Skeletal muscle satellite cell (primary cell): ENCODE data around the gene PROM1.

Experiments used
- H3K27me3 ChIP-seq: 2 replicates; pipeline ENCODE4 v1.7.0; 2013; ENCODE audit warnings: low read length; ENCODE audit not compliant: control insufficient read depth, insufficient read depth
- H3K36me3 ChIP-seq: 2 replicates; pipeline ENCODE4 v1.7.0; 2013; ENCODE audit warnings: mild to moderate bottlenecking, control low read depth, low read length; ENCODE audit not compliant: insufficient read depth
- H3K4me1 ChIP-seq: 2 replicates; pipeline ENCODE4 v1.7.0; 2013; ENCODE audit warnings: low read length; ENCODE audit not compliant: control insufficient read depth, insufficient read depth
- H3K4me2 ChIP-seq: 2 replicates; pipeline ENCODE4 v1.7.0; 2013; ENCODE audit warnings: mild to moderate bottlenecking, low read length
- H3K4me3 ChIP-seq: 2 replicates; pipeline ENCODE4 v1.7.0; 2013; ENCODE audit warnings: low read length
- H3K9ac ChIP-seq: 2 replicates; pipeline ENCODE4 v1.7.0; 2013; ENCODE audit warnings: mild to moderate bottlenecking, low read depth, low read length, moderate library complexity
- H3K9me3 ChIP-seq: replicated peaks from 2 replicates; pipeline ENCODE4 v1.7.0; 2013; ENCODE audit warnings: mild to moderate bottlenecking, control low read depth, low read length

PROM1 gene

GRCh38 chr4:15955670-15956069 lies 128.2 kb downstream of the PROM1 start:
- peaks cover 10% of the 10 kb centered on the region for H3K27me3 ChIP-seq
- H3K4me1 ChIP-seq, result no peaks in the 10 kb centered on the region
- H3K9ac ChIP-seq, result no peak overlapping the region
- H3K4me2 ChIP-seq, result no peak overlapping the region
- H3K9me3 ChIP-seq, result no peaks in the 10 kb centered on the region
- no peak overlapping the region for H3K4me3 ChIP-seq
- no peaks in the 10 kb centered on the region for H3K36me3 ChIP-seq

GRCh38 chr4:15953625-15954024 lies 130.2 kb downstream of the PROM1 start:
- Histone ChIP-seq H3K27me3 (peaks cover 4% of the 10 kb centered on the region), H3K4me3 (no peak overlapping the region), H3K4me2 (no peak overlapping the region), H3K4me1 (no peaks in the 10 kb centered on the region), H3K36me3 (no peaks in the 10 kb centered on the region), H3K9me3 (no peaks in the 10 kb centered on the region), H3K9ac (no peak overlapping the region)

- no peaks in the 10 kb centered on the region for H3K4me1 ChIP-seq
- no peaks in the 10 kb centered on the region for H3K27me3 ChIP-seq
- no peak overlapping the region for H3K9ac ChIP-seq
- no peaks in the 10 kb centered on the region for H3K36me3 ChIP-seq
- H3K4me2 ChIP-seq, result no peak overlapping the region
- H3K9me3 ChIP-seq, result no peaks in the 10 kb centered on the region
- no peak overlapping the region for H3K4me3 ChIP-seq
Observed at GRCh38 chr4:15951781-15952180, 132.0 kb downstream of the PROM1 start.

- Histone ChIP-seq H3K4me3 (no peak overlapping the region), H3K27me3 (no peaks in the 10 kb centered on the region), H3K36me3 (no peaks in the 10 kb centered on the region), H3K9ac (no peak overlapping the region), H3K4me1 (no peaks in the 10 kb centered on the region), H3K9me3 (no peaks in the 10 kb centered on the region), H3K4me2 (no peak overlapping the region)
Observed at GRCh38 chr4:15948826-15949225, 135.0 kb downstream of the PROM1 start.

GRCh38 chr4:15947684-15948083 lies 136.1 kb downstream of the PROM1 start:
- Histone ChIP-seq H3K9ac (no peak overlapping the region), H3K36me3 (no peaks in the 10 kb centered on the region), H3K27me3 (no peaks in the 10 kb centered on the region), H3K4me3 (no peak overlapping the region), H3K9me3 (no peaks in the 10 kb centered on the region), H3K4me1 (no peaks in the 10 kb centered on the region), H3K4me2 (no peak overlapping the region)

DNA sequence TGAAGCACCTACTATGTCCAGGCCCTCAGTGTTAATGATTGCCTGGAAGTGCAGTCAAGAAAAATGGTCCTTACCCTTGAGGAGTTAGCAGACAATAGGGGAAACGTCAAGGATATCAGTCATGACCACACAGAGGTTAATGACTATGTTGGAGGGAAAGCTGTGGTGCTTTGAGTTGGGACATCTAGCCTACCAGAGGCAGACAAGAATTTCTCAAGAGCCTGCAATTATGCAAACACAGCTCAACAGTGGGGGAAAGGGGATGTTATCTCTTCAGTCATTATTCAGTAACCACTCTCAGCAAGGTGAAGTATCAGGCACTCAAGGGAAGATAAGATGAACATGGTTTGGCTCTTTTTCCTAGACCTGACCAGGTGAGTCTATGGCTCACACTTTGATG lies 138.3 kb downstream of the PROM1 start:
- Histone ChIP-seq H3K9me3 (no peaks in the 10 kb centered on the region), H3K27me3 (no peaks in the 10 kb centered on the region), H3K9ac (no peak overlapping the region), H3K4me2 (no peak overlapping the region), H3K36me3 (no peaks in the 10 kb centered on the region), H3K4me3 (no peak overlapping the region), H3K4me1 (no peaks in the 10 kb centered on the region)

- Histone ChIP-seq H3K9me3 (no peaks in the 10 kb centered on the region), H3K4me3 (no peak overlapping the region), H3K4me2 (no peak overlapping the region), H3K27me3 (no peaks in the 10 kb centered on the region), H3K4me1 (no peaks in the 10 kb centered on the region), H3K9ac (no peak overlapping the region), H3K36me3 (no peaks in the 10 kb centered on the region)
Observed at GRCh38 chr4:15944895-15945294, 138.9 kb downstream of the PROM1 start.

GRCh38 chr4:15942283-15942682 lies 141.5 kb downstream of the PROM1 start:
- H3K4me2 ChIP-seq, result no peak overlapping the region

GRCh38 chr4:15938640-15939039 lies 145.2 kb downstream of the PROM1 start, which contains the start of gene FGFBP1:
FGFBP1 (minus strand) TSS chr4:15938740; CDS start chr4:15936632, 2,108 bp downstream.
- no peak within 1 kb of the TSS for H3K4me3 ChIP-seq
- H3K9ac ChIP-seq, result no peak within 1 kb of the TSS
- no peak within 1 kb of the TSS for H3K4me2 ChIP-seq

More at GRCh38 chr4:15942283-15942682, 141.5 kb downstream of the PROM1 start:
- Histone ChIP-seq H3K9ac (no peak overlapping the region), H3K27me3 (no peaks in the 10 kb centered on the region), H3K9me3 (no peaks in the 10 kb centered on the region), H3K4me1 (no peaks in the 10 kb centered on the region), H3K4me3 (no peak overlapping the region), H3K36me3 (no peaks in the 10 kb centered on the region)

GRCh38 chr4:15938182-15938581 lies 145.6 kb downstream of the PROM1 start:
- H3K36me3 ChIP-seq, result no peaks in the 10 kb centered on the region
- H3K4me3 ChIP-seq, result no peak overlapping the region
- no peak overlapping the region for H3K9ac ChIP-seq
- H3K27me3 ChIP-seq, result no peaks in the 10 kb centered on the region
- no peak overlapping the region for H3K4me2 ChIP-seq
- H3K9me3 ChIP-seq, result no peaks in the 10 kb centered on the region
- peaks cover 3% of the 10 kb centered on the region for H3K4me1 ChIP-seq

More at GRCh38 chr4:15938640-15939039, 145.2 kb downstream of the PROM1 start, which contains the start of gene FGFBP1:
- Histone ChIP-seq H3K36me3 (no peaks in the 10 kb centered on the region), H3K27me3 (no peaks in the 10 kb centered on the region), H3K9me3 (no peaks in the 10 kb centered on the region), H3K4me1 (peaks cover 3% of the 10 kb centered on the region)

DNA sequence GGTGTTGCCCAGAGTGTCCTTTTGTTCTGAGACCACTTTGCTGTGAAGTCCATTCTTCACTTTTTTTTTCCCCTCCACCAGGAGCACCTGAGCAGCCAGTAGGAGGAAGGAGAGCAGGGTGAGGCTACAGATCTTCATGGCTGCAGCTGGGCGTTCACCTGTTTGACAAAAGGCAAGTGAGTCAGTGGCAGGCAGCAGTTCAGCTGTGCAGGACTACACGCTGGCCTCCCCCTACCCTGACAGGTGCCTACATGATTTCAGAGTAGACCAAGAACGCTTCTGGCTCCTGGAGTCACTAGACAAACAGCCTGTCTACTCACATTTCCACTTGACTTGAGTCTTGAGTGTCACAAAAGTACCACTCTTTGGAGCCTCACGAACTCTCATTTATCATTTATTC lies 147.3 kb downstream of the PROM1 start:
- Histone ChIP-seq H3K36me3 (no peaks in the 10 kb centered on the region), H3K27me3 (peaks cover 6% of the 10 kb centered on the region), H3K4me1 (peaks cover 3% of the 10 kb centered on the region), H3K4me2 (no peak overlapping the region), H3K4me3 (no peak overlapping the region), H3K9me3 (no peaks in the 10 kb centered on the region), H3K9ac (no peak overlapping the region)

GRCh38 chr4:15935504-15936402 lies 148.1 kb downstream of the PROM1 start:
- no peaks in the 10 kb centered on the region for H3K36me3 ChIP-seq
- H3K4me3 ChIP-seq, result no peak overlapping the region
- H3K9me3 ChIP-seq, result no peaks in the 10 kb centered on the region
- H3K27me3 ChIP-seq, result peaks cover 9% of the 10 kb centered on the region
- no peak overlapping the region for H3K9ac ChIP-seq
- H3K4me2 ChIP-seq, result no peak overlapping the region
- peaks cover 3% of the 10 kb centered on the region for H3K4me1 ChIP-seq
